HG03354 (cell line): ENCODE measurements around the gene ABCD3.

Source experiments
- ATAC-seq: cut with Tn5 transposase; IDR thresholded peaks from one replicate; pipeline ENCODE4 v1.9.1; 2021; ENCODE audit warnings: mild to moderate bottlenecking; ENCODE audit not compliant: unreplicated experiment, poor library complexity, severe bottlenecking

Gene ABCD3

DNA sequence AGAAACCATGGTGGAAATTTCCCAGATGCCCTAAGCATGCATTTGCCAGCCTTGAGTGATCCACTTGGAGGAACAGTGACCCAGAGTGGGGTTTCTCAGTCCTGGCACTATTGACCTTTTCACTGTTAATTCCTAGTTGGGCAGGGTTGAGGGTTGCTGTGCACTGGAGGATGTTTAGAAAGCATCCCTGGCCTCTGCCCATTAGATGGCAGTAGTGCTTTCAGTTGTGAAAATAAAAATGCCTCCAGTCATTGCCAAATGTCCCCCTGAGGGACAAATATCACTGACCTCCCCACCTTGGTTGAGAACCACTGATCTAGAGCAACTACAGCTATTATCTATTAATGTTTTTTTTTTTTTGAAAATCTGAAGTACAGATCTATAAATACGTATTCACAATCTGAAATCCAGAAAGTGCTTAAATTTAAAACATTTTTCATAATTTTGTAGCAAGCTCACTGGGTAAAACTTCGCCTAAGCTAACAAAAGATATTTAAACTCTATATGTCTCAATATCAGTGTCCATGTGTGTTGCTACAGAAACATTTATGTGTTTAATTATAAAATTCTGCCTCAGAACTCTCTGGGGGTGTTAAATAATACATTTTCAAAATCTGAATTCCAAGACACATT is 96.0 kb downstream of the ABCD3 start:
- ATAC-seq: no peak

DNA sequence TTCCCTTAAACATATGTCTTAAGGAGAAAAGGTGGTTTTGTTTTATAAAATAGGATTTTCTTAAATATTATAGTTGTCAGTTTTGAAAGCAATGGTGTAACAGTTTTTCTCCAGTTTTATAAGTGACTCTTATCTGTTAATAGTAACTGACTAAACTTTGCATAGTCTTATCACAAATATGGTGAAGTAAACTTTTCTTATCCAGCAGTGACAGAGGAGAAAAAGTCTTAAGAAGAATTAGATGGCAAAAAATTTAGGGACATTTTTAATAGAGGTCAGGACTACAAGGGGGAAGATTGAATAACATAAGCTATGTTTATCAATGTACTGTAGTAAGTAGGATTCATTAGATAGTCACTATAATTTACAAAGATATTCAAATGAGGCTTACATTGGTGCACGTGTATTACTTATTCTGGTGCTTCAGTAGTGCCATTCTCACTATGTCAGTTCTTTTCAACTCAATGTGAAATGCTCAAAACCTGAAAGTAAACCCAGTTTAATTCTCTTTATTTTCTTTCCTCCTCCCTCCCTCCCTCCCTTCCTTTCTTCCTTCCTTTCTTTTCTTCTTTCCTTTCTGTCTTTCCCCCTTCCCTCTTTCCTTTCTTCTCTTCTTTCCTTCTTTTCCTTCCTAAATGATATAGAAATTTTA is 97.2 kb downstream of the ABCD3 start:
- ATAC-seq: no peak

DNA sequence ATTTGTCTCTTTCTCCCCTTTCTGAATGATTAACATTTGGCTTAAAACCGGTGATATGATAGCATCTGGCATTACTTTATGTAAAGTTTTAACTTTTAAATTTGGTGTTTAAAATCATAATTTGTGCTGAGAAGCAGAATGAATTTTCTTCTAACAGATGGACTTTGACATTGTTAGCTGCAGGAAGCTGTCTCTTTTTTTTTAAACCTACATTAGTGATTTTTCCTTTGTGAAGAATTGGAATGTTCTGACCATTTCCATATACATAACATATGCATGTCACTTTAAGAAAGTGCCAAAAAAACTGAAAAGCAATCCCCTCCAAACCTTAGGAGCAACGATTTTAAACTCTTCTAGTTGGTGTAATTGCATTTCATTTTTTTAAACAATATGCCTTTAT is 101.2 kb downstream of the ABCD3 start:
- ATAC-seq: no peak

DNA sequence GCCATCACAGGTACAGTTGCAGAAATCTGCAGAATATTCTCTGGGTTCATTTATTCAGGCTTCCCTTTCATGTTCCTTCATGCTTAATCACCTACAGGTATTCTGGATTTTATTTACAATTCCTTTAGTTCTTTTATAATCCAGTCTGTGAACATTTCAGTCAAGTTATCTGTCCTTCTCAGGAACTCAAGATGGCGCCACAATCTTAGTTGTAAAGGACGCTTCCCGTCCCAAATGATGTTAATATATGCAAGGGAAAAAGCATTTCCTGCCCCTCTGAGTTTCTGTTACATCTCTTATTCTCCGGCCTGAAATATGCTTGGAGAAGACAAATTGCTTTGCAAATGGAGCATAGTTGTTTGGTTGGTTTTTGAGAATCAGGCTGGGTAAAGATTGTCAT is 104.1 kb downstream of the ABCD3 start:
- no peak for ATAC-seq

DNA sequence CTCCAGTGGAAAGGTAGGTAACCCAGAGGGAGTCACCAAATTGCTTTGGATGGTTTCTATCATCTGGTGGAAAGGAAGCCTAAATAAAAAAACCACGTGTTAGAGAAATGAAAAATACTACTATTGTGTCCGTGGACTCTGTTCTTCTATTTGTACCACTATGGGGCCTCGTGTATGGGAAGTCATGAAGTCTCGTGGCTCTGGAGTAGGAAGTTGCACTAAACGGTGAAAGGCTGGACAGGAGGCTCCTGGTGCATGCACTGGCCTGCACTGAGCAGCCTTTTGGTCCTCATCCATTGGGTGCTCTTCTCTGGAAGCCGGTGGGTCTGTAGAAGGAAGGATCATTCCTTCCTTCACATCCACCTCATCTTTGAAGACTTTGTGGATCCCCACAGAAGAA is 106.3 kb downstream of the ABCD3 start:
- ATAC-seq: no peak

DNA sequence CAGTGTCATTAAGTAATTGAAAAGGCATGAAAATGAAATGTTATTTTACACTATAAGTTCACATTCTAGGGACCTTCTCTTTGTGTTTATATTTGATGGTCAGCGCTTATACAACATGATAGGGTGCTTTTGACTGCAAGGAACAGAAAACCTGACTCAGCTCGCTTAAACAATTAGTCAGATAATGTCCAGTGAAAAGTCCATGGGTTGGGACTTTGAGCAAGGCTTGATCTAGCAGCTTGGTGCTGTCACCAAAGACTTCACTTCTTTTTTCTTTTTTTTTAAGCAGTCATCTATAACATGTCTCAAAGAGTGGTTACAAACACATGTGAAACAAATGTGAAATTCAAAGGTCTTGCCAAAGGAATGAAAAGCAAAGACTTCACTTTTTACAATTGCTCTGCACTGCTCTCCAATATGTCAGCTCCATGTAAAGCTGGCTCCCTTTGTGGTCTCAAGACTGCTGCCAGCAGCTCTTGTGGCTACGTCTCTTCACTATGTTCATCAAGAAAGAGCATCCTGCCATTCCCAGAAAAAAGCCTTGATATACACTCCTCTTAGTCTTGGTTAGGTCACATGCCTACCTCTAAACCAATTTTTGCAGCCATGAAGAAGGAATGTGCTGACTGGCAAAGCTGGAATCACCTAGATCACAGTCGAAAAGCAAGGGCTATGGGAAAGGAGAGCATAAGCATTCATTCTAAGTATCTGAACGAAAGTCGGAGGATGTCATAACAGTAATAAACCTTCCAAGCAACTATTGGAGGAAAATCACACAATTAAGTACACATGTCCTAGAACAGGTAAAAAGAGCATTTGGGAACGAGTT is 108.2 kb downstream of the ABCD3 start:
- ATAC-seq: no peak

DNA sequence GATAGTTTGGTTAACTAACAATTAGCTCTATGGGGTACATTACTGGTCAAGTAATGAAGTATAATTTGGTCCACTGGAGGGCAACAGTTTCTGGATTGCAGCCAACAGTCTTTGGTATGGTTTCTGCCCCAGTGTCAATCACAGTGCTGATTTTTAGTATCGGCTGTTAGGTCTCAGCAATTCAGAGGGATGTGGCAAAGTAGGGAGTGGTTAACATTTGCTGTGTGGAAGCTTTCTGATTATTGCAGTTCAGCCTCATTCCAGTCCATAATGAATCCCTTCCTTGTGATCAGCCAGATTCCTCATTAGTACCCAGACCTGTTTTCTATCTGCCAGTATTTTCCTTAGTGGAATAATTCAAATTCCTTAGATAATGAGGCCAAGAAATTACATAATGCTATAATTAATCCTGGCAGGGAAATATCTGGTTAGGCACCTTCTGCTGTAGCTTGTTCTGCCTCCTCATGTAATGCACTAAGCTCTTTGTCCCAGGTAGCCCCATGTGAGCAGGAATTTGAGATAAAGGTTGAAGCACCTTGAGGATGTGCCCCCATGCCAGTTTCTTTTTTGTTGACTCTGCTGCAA is 109.3 kb downstream of the ABCD3 start:
- ATAC-seq: no peak

DNA sequence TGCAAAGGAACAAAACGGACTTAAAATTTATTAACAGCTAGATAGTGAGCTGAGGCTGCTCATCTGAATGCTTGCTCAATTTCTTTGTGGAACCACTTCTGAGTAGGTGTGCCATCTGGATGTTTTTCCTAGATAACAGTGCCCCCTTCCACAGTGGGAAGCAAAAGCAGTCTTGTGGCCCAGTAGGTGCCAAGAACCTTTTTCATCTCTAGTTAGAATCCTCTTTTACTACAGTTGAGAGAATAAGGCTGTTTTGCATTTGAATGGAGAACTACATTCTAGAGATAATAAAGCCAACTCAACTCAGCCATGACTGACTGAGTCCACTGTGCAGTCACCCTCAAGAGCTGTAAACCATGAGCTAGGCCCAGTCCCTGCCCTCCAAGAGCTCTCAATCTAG is 110.1 kb downstream of the ABCD3 start:
- ATAC-seq: no peak

DNA sequence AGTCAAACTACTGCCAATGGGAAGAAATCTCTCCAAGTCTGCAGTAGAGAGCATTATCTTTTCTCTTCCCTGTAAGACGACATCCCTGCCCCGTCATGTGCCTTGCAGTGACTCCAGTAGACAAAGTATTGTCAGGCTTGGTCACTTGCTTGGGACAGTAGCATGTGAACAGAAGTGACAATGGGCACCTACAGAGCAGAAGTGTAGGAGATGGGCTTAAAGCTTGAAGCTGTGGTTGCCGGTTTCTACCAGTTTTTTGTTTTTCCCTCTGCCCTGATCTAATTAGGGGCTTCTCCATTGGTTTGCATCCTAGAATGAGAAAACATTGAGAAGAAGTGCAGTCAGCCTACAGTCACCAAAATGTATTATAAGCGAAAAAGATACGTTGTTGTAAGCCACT is 110.6 kb downstream of the ABCD3 start:
- no peak for ATAC-seq

DNA sequence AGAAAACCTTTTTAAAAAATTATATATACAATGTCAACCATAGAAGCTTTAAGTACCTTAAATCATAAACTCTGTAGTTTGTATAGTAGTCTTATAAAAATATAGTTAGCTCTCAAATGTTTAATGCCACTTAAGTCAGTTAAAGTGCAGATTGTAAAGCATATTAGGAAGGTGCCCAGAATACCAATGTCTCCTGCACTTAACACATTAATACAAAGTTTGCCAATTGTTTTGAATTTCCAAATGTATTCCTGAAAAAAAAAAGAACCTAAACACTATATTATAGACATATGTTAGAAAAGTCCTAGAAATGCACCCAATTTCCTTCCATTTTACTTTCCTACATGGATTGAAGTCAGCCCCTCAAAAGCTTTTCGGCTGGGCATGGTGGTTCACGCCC is 111.2 kb downstream of the ABCD3 start:
- ATAC-seq: no peak

DNA sequence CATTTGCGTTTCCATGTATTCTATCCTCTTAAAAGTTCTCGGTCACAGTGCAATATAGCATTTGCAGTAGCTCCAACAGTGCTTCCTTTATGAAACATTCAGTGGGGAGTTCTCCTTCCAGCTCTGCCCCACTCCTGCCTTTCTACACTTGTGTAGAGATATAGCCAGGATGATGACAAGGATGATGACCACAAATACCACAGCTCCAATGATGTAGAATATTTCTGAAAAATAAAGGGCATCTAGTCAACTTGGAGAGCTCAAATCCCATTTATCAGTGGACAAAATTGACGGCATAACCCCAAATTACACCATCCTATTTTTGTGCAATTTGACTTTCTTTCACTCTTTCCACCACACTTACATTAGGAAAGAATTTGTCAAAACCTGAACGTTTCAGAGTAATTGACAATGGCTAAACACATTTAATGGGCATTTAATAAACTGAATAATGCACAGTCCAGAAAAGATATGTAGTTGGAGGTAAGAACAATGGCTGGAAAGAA is 112.2 kb downstream of the ABCD3 start:
- ATAC-seq: no peak

DNA sequence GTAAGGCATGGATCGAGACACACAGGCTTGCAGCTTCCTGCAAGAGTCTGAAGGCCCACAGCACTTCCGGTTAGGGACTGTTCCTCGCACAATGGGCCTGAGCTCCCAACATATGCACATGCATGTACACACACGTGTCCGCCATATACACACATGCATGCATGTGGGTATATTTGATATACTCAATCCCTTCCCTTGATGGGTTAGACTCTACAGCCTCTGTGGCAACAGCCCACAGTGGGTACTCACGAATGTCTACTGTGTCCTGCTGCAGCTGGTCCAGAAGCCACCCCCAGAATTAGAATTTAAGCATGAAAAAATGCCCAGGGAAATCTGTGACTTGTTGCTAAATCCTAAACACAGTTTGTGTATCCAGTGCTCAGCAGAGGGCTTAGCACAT is 113.5 kb downstream of the ABCD3 start:
- no peak for ATAC-seq

DNA sequence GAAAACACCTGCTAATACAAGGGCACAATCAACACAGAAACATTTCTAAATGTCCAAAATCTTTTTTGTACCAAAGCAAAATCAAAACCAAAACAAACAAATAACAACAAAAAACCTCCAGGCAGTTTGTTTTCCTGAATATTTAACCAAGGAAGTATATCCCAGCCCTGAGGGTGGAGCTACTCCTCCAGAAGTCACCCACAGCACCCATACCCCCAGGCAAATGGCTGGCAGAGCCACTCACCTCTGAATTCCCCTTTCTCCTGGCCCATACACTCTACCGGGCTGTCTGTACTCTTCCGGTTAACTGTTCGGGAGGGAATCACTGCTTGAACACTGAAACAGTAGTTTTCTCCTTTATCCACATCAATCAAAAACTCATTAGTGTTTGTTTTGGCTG is 113.9 kb downstream of the ABCD3 start:
- no peak for ATAC-seq

DNA sequence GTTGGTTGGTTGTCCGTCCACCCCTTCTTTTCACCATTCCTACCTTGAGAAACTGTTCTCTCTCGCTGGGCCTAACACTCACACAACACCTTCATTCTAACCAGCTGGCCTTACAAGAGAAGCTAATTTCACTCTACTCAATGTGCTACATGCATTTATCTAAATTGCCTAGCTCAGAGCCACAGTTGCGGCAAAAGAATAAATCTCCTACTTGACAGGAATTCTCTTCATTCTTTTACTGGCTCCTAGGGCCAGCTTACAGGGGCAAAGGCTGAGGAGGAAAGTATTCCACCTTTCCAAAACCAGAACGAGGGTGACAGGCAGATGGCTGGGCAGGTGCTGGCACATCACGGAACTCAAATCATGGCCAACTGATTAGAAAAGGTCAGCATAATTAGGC is 116.9 kb downstream of the ABCD3 start:
- no peak for ATAC-seq

DNA sequence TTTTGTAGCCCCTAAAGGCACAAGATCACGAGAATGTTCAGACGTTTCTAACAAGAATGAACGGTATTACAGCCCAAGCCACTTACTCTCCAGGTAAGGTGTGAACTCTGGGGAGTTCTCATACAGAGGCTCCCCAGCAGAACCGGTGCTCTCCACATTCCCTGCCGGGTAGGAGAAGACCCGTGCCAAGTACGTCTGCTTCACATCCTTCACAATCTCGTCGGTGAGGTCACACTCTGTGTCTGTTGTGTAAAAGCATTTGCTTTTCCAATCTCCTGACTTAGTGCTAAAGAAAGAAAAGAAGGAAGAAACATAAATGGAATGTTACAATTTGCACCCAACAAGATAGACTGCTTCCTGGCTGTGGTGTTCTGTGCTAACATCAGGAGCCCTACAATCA is 117.7 kb downstream of the ABCD3 start:
- ATAC-seq: no peak

DNA sequence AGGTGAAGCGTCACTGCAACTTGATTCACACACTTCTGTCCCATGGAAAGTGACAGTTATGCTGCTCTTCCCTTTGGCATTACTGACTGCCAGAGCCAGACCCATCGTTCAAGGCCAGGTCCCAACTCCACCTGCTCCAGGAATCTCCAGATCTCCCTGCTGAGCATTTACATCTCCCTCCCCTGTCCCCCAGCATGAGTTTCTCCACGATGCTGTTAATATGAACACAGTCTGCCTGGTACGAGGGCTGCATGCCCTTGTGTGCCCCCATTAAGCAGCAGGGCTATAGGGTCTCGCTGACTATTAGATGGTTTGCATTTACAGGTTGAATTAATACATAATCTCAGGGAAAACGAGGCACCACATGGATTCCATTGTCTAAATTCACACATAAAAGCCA is 119.1 kb downstream of the ABCD3 start:
- ATAC-seq: no peak

DNA sequence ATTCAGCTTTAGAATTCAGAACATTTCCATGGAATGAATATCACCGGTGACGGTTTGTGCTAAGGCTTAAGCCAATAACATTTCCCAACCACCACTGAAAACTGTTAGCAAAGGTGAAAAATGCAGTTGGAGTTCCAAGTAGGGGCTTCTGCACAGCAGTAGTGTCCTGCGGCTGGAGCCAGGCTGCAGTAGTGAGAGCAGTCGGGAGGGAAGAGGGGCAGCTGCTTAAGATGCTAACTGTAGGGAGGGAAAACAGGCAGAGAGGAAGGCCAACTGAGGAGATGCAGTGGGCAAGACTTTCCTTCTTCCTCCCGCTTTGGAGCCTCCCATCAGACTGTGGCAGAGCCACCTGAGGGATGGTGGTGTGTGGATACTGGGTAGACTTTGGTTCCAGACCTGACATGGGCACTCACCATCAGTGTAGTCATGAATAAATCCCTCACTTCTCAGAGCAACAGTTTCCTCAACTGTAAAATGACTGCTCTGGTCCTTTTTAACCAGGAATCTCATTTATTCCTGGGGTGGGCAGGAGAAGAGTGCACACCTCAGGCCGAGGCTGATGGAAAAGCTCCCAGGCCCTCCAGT is 120.1 kb downstream of the ABCD3 start:
- no peak for ATAC-seq

DNA sequence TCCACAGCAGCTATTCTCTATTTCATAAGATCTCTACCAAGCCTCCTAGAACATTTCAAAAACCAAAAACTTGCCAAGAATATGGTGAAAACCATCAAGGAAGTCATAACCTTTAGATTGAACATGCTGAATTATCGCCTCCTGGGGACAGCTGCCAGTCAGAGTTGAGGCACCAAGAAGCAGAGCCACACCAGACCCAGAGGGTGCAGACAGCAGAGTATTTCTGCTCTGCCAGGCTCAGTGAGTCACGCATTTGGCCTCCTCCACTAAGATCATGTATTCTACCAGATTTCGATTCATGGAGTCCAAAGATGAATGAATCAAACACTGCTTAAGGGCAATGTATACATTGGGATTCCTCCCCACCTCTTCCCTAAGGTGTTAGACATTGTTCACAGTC is 121.3 kb downstream of the ABCD3 start:
- ATAC-seq: no peak

DNA sequence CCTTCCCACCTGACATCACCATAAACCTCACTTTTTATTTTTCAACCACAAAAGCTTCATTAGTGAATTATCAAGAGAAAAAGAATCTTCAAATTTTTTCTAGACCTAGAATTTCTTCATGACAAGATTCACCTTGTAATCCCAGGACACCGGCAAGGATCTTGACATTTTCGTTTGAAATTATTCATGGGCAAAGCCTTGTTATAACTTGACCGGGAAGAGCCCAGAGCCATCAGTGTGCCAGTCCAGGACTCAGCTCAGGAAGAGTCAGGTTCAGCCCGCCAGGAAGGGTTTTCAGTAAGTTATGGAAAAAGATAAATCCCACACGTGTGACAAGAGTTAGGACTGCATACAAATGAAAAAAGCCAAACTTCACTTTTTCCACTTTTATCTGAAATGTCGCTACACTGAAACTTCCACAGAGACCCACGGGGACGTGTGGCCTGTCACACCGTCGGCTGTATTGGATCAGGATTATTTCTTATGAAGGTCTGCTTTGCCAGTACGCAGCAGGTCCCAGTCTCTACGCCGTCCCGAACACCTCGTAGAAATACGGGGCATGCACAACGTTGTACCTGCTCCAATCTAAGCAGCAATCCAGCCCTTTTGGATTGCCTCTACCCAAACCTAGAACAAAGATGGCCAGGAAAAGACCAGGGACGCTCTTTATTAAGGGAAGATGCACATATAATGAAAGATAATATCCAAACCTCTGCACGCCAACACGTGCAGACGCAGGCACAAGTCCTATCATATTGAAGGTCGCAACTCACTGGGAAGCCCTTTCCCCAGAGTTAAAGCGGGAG is 122.5 kb downstream of the ABCD3 start:
- ATAC-seq: no peak
